Heart left ventricle (tissue), 16 donors: ENCODE data around the gene KISS1R. TPM values are rescaled to one million over a fixed set of nuclear protein-coding genes. Genes with fewer than 3 reads are reported as not detected.

ENCODE experiments used
- ATAC-seq, 4 donors: fragments of 200-7000 bp; cut with Tn5 transposase; one replicate each; pipeline ENCODE4 v1.9.1; 2020 to 2022; ENCODE audit warnings: moderate library complexity in 4 of 4, mild to moderate bottlenecking in 3 of 4, moderate number of reproducible peaks in 1 of 4
- DNase-seq, 5 donors: peaks; one replicate each; pipeline ENCODE4 v3.0.0-alpha.2; 2020
- H3K27ac ChIP-seq, 12 donors: fragments of 200-600 bp; sonication (generic) in 4 of 12; one replicate each; pipeline versions ENCODE4 v1.5.0 to v1.8.0; 2016 to 2022; ENCODE audit warnings: mild to moderate bottlenecking in 2 of 12
- H3K27me3 ChIP-seq, 9 donors: fragments of 200-600 bp; sonication (generic) in 2 of 9; one replicate each; pipeline versions ENCODE4 v1.5.1 to v1.8.0; 2016 to 2022; ENCODE audit warnings: mild to moderate bottlenecking in 3 of 9
- H3K36me3 ChIP-seq, 9 donors: fragments of 200-600 bp; sonication (generic) in 2 of 9; one replicate each; pipeline versions ENCODE4 v1.5.0 to v1.8.0; 2018 to 2022; ENCODE audit warnings: mild to moderate bottlenecking in 2 of 9
- H3K4me1 ChIP-seq, 12 donors: fragments of 200-600 bp; sonication (generic) in 4 of 12; one replicate each; pipeline versions ENCODE4 v1.5.0 to v1.8.0; 2016 to 2022; ENCODE audit warnings: mild to moderate bottlenecking in 3 of 12
- H3K4me3 ChIP-seq, 12 donors: fragments of 200-600 bp; sonication (generic) in 4 of 12; one replicate each; pipeline versions ENCODE4 v1.5.0 to v1.8.0; 2017 to 2022; ENCODE audit warnings: mild to moderate bottlenecking in 9 of 12, moderate library complexity in 4 of 12
- H3K9me3 ChIP-seq, 12 donors: fragments of 200-600 bp; sonication (generic) in 4 of 12; one replicate each; pipeline versions ENCODE4 v1.5.0 to v1.8.0; 2016 to 2022; ENCODE audit warnings: mild to moderate bottlenecking in 1 of 12
- POLR2A ChIP-seq, 2 donors: fragments of 450-650 bp; IDR thresholded peaks; one replicate each; pipeline ENCODE4 v1.6.1; 2017; ENCODE audit warnings: antibody characterized with exemption in 2 of 2, mild to moderate bottlenecking in 2 of 2, moderate library complexity in 2 of 2
- WGBS, 4 donors: extraction: QIAGEN DNeasy Blood & Tissue Kit in 2 of 4; methylation state at CpG; one replicate each; pipeline versions ENCODE4 v1.1.5 to v1.1.7; 2013 to 2018; 5-methylcytosine and 5-hydroxymethylcytosine counted together
- intact Hi-C, 10 donors: fragments of 100-400 bp; cut with DNase I; formaldehyde crosslinking; loops; one replicate each; pipeline versions ENCODE4 v1.11.1 to v1.14.2; 2022
- polyA plus RNA-seq, 2 donors: library from polyadenylated mRNA; stranded (reverse); fragments of 200-250 nt; gene quantifications; one replicate each; pipeline ENCODE4 v1.2.3, GENCODE V29; 2013
- total RNA-seq, 9 donors: library from RNA; depleted of rRNA in 2 of 9; stranded (reverse); fragments of >200 nt in 2 of 9; fragmentation: NEBNext Ultra II Directional in 3 of 9; extraction: Animal tissue kit (Norgen Biotek cat#: 25700) in 3 of 9; gene quantifications; one replicate each; pipeline versions ENCODE4 v1.1.0 to v1.2.4, GENCODE V29; 2016 to 2023
- TF ChIP-seq, protein P1 (sequence below), 12 donors: fragments of 200-600 bp; sonication (generic) in 4 of 12; IDR thresholded peaks; one replicate each; pipeline versions ENCODE4 v1.5.0 to v1.8.0; 2018 to 2022; ENCODE audit warnings: antibody characterized with exemption in 12 of 12, mild to moderate bottlenecking in 5 of 12
- donor health status: ischemic (EF 13 %, LVEDD 7.1; RV severe dilation, severe dysfunction).
- donor health status: healthy with polysubstance abuse.
- donor health status: DM: no; HTN: yes; CAD: no.
- donor health status: DM: no; HTN: no; CAD: no.
- donor health status: ischemic (EF 25% LVEDD 6.9; RV normal size, moderate dysfunction).
- donor health status: ischemic (EF 25% LVEDD 5.7; RV mildly dilated, moderate dysfunction).
- donor health status: healthy.
- donor health status: DM: yes; HTN: yes; CAD: no.
- donor health status: ischemic (EF 35%, LVEDD 5.7; RV mildly dilated, moderate dysfunction).
- donor health status: nonischemic (EF 11% LVEDD 7.7; RV severe dilation, severe dysfunction).
- donor health status: DM: yes; HTN: yes; CAD: no.
- donor health status: PGD.
- donor health status: ischemic (EF 29% LVEDD 5.4; RV normal size, mild dysfunction).
- donor health status: nonischemic (EF 23%, LVEDD 6.1; RV moderate dilation, normal function).

KISS1R gene
- total and polyA plus RNA-seq, 11 donors = not detected

DNA sequence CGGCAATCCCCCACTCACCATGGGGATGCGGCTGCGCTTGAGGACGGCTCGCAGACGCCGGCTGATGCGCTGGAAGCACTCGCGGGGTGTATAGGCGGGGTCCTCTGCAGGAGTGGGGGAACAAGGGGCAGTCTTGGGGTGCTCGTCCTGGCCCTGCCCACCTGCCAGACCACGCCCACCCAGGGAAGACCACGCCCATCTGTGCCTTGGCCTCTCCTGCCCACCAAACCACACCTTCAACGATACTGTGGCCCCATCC, 17.2 kb upstream of the KISS1R start:
- WGBS, 4 donors = 93 to 96% (median 94%) methylated on average over 14 to 15 of the region's 15 CpGs
- no peak overlapping the region for H3K4me3 ChIP-seq
- DNase-seq = no peak
- intact Hi-C loops = no loop called here
- H3K27ac ChIP-seq = no peak overlapping the region
- H3K4me1 ChIP-seq = no peaks in the 10 kb centered on the region
- H3K36me3 ChIP-seq = peaks cover 0 to 42% (median 14%) of the 10 kb centered on the region in 9 donors
- H3K9me3 ChIP-seq = no peaks in the 10 kb centered on the region
- ATAC-seq = peak in 1 of 4 donors; percentile 7
- TF ChIP-seq, protein P1, sequence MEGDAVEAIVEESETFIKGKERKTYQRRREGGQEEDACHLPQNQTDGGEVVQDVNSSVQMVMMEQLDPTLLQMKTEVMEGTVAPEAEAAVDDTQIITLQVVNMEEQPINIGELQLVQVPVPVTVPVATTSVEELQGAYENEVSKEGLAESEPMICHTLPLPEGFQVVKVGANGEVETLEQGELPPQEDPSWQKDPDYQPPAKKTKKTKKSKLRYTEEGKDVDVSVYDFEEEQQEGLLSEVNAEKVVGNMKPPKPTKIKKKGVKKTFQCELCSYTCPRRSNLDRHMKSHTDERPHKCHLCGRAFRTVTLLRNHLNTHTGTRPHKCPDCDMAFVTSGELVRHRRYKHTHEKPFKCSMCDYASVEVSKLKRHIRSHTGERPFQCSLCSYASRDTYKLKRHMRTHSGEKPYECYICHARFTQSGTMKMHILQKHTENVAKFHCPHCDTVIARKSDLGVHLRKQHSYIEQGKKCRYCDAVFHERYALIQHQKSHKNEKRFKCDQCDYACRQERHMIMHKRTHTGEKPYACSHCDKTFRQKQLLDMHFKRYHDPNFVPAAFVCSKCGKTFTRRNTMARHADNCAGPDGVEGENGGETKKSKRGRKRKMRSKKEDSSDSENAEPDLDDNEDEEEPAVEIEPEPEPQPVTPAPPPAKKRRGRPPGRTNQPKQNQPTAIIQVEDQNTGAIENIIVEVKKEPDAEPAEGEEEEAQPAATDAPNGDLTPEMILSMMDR (IDR thresholded peaks at IDR 0.05) = no peak
- no peak for TF ChIP-seq POLR2A (IDR thresholded peaks at IDR 0.05)
- H3K27me3 ChIP-seq = no peaks in the 10 kb centered on the region

DNA sequence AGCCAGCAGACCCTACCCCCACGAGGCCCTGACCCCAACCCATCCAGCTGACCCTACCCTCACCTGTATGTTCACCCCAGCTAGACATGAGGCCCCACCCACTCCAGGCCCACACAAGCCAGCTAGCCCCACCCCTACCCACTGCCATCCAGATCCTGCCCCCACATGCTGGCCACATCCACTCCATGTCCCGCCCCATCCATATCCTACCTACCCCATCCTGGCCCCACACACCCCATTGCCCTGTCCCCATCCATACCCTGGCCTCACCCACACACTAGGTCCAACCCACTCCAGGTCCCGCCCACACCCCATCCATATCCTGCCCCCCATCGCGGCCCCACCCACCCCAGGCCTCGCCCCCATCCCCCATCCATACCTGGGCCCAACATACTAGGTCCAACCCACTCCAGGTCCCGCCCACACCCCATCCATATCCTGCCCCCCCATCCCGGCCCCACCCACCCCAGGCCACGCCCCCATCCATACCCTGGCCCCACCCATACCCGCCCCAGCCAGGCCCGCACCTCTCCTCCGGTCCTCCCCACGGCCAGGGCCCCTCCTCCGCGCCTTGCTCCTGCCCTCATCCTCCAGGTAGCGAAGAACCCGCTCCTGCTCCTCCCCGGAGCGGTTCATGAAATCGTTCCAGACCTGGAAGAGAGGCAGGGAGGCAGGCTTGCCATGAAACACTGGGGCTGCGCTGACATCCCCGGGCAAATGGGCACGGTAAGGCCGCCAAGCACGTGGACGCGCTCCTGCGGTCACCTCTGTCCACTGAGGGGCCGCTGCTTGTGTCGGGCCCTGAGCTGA, 16.6 kb upstream of the KISS1R start:
- intact Hi-C loops = no loop called here
- peaks cover 0 to 42% (median 14%) of the 10 kb centered on the region in 9 donors for H3K36me3 ChIP-seq
- WGBS, 4 donors = 84 to 87% (median 86%) methylated on average over 24 to 30 of the region's 30 CpGs

DNA sequence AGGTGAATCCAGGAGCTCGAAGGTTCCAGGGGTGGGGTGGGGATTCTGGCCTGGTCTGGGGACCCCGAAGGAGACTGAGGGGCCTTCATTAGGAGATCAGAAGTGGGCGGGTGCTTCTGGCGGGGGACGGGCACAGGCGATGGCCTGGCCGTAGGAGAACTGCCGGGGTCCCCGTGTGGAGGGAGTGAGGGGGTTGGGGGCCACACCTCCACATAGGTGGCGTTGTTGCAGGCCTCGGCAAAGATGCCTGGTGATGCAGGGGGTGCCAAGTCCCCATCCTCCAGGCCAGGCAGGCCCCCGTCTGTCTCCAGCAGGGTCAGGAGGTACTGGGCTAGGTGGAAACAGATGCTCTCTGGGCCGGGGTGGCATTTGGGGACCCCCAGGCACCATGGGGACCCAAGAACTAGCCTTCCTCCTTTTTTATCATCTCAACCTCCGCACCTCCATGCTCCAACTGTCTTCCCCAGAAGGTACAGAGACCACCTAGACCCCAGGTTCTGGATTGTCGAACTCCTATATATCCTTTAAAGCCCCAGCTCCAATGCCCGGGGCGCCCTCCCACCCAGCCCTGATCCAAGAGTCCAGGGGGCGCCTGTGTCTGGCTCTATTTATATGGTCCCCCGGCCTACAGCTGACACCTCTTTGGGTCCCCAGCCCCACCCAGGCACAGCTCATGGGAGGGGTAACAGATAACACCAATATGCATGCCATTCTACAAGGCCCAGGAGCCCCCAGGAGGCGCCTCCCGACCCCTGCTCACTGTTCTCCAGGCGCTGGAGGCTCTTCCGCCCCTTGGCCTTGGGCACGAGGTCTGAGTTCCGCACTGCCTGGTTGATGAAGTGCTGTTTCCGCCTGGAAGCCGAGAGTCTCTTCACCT, 15.7 kb upstream of the KISS1R start:
- Histone ChIP-seq H3K4me3 (no peak overlapping the region), H3K4me1 (no peaks in the 10 kb centered on the region), H3K9me3 (no peaks in the 10 kb centered on the region), H3K36me3 (peaks cover 0 to 42% (median 14%) of the 10 kb centered on the region in 9 donors), H3K27ac (no peak overlapping the region), H3K27me3 (no peaks in the 10 kb centered on the region)
- intact Hi-C loops = no loop called here
- no peak for ATAC-seq
- WGBS, 4 donors = 94 to 97% (median 95%) methylated on average over 26 to 27 of the region's 27 CpGs
- no peak for DNase-seq
- TF ChIP-seq POLR2A (IDR thresholded peaks at IDR 0.05) = no peak

More for the DNA sequence above, 16.6 kb upstream of the KISS1R start:
- Histone ChIP-seq H3K4me1 (no peaks in the 10 kb centered on the region), H3K27me3 (no peaks in the 10 kb centered on the region), H3K4me3 (no peak overlapping the region), H3K9me3 (no peaks in the 10 kb centered on the region), H3K27ac (no peak overlapping the region)
- TF ChIP-seq, protein P1 (IDR thresholded peaks at IDR 0.05) = no peak
- no peak for TF ChIP-seq POLR2A (IDR thresholded peaks at IDR 0.05)
- ATAC-seq (peak in 1 of 4 donors; percentile 13), DNase-seq (no peak)

DNA sequence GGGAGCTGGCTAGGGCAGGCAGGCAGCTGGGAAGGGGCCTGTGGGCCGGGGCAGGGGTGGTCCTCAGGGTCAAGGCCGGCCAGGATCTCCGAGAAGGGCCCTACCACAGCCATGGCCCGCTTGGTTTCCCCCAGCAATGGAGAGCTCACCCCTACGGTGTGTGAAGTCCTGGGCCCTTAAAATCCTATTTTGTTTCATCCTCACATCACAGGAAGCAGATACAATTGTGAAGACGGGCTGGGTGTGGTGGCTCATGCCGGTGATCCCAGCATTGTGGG, 15.1 kb upstream of the KISS1R start:
- Histone ChIP-seq H3K4me3 (no peak overlapping the region), H3K4me1 (peaks cover 0 to 2% (median 0%) of the 10 kb centered on the region in 12 donors), H3K9me3 (no peaks in the 10 kb centered on the region), H3K27ac (no peak overlapping the region), H3K36me3 (peaks cover 0 to 38% (median 14%) of the 10 kb centered on the region in 9 donors), H3K27me3 (no peaks in the 10 kb centered on the region)
- intact Hi-C loops = no loop called here
- ATAC-seq (no peak), DNase-seq (peak in 1 of 5 donors; percentile 6)
- no peak for TF ChIP-seq POLR2A (IDR thresholded peaks at IDR 0.05)
- TF ChIP-seq, protein P1 (IDR thresholded peaks at IDR 0.05) = no peak
- 76 to 87% (median 82%) methylated on average over 4 to 7 of the region's 7 CpGs for WGBS, 4 donors
